K562 (cell line): ENCODE data around the gene PDIA2. TPM values are rescaled to one million over a fixed set of nuclear protein-coding genes. Genes with fewer than 3 reads are reported as not detected.
A peak's percentile ranks its signal among the peaks of the same experiment; 100 is the strongest.

Experiments
- ATAC-seq: fragments of 200-7000 bp; cut with Tn5 transposase; 3 replicates; pipeline ENCODE4 v1.9.1; 2020; ENCODE audit warnings: moderate library complexity
- BruUV-seq: library from RNA; stranded (reverse); fragments of 400-500 nt; replicated peaks from 2 replicates; lab custom pipeline; 2021; lab: Mats Ljungman, UMichigan
- CTCF ChIA-PET: fragments of 300-600 bp; formaldehyde crosslinking; extraction: SDS; loops from one replicate; lab custom pipeline; 2021; ENCODE audit warnings: low intra/inter-chr PET ratio; lab: Yijun Ruan, JAX
- POLR2A ChIA-PET: fragments of 300-600, 350-650 bp; sonication (Branson Sonifier 250); formaldehyde crosslinking; extraction: SDS; loops from one replicate; lab custom pipeline; 2021; ENCODE audit warnings: antibody characterized with exemption, inconsistent platforms; lab: Yijun Ruan, JAX
- DNase-seq, 4 experiments: peaks; one replicate each; pipeline versions ENCODE4 v3.0.0 to v3.0.0-alpha.2; 2011 to 2018; ENCODE audit warnings: low spot score in 3 of 4, mixed read lengths in 3 of 4; ENCODE audit errors: extremely low read depth in 1 of 4
- FAIRE-seq: peaks from 2 replicates; lab custom pipeline; 2011; peaks lifted over from hg19 to GRCh38; lab: Jason Lieb, UNC
- H2AFZ ChIP-seq: 2 replicates; pipeline ENCODE4 v1.6.0; 2011; ENCODE audit warnings: low read depth, low read length, control low read depth, inconsistent platforms
- H3K27ac ChIP-seq: fragments of 200-600 bp; 3 replicates; pipeline ENCODE4 v1.8.0; 2011; ENCODE audit warnings: low read depth, mild to moderate bottlenecking, control low read depth, inconsistent platforms, low read length, moderate library complexity, mixed read lengths; ENCODE audit errors: extremely low read depth
- H3K27me3 ChIP-seq, 2 experiments: fragments of 300-600 bp in 1 of 2; 2 replicates in 1 of 2; 3 replicates in 1 of 2; pipeline versions ENCODE4 v1.6.0 to v1.8.0; 2011; ENCODE audit warnings: inconsistent platforms in 2 of 2, low read length in 2 of 2, mild to moderate bottlenecking in 1 of 2, mixed read lengths in 1 of 2, moderate library complexity in 1 of 2; ENCODE audit not compliant: control insufficient read depth in 2 of 2, insufficient read depth in 2 of 2
- H3K36me3 ChIP-seq: fragments of 300-600 bp; 3 replicates; pipeline ENCODE4 v1.8.0; 2011; ENCODE audit warnings: mild to moderate bottlenecking, low read length, inconsistent platforms; ENCODE audit not compliant: control insufficient read depth, insufficient read depth
- H3K4me1 ChIP-seq, 2 experiments: fragments of 200-600 bp in 1 of 2; replicated peaks in 1 of 2; 2 replicates in 1 of 2; 3 replicates in 1 of 2; pipeline versions ENCODE4 v1.5.1 to v1.8.0; 2011; ENCODE audit warnings: inconsistent platforms in 2 of 2, low read length in 2 of 2, mild to moderate bottlenecking in 1 of 2, mixed read lengths in 1 of 2, moderate library complexity in 1 of 2; ENCODE audit not compliant: control insufficient read depth in 2 of 2, insufficient read depth in 2 of 2
- H3K4me2 ChIP-seq: 2 replicates; pipeline ENCODE4 v1.6.1; 2011; ENCODE audit warnings: low read length, control low read depth, inconsistent platforms, mixed read lengths; ENCODE audit not compliant: insufficient read depth
- H3K4me3 ChIP-seq: fragments of 200-600 bp; sonication (generic), shearing (Covaris generic); 2 replicates; pipeline ENCODE4 v1.5.1; 2016; ENCODE audit warnings: control low read depth, inconsistent platforms
- H3K79me2 ChIP-seq: fragments of 200-600 bp; 3 replicates; pipeline ENCODE4 v1.8.0; 2011; ENCODE audit warnings: low read length, inconsistent platforms; ENCODE audit not compliant: control insufficient read depth, insufficient read depth
- H3K9ac ChIP-seq, 2 experiments: 2 replicates each; pipeline versions ENCODE4 v1.6.0 to v1.6.1; 2011; ENCODE audit warnings: low read depth in 2 of 2, low read length in 2 of 2, control low read depth in 1 of 2, inconsistent platforms in 1 of 2, mild to moderate bottlenecking in 1 of 2, mixed read lengths in 1 of 2; ENCODE audit not compliant: insufficient read depth in 1 of 2
- H3K9me1 ChIP-seq: one replicate; pipeline ENCODE4 v1.6.0; 2011; ENCODE audit warnings: inconsistent platforms, mild to moderate bottlenecking, low read length, moderate library complexity; ENCODE audit not compliant: control insufficient read depth, insufficient read depth
- H3K9me3 ChIP-seq: replicated peaks from 2 replicates; pipeline ENCODE4 v1.5.1; 2011; ENCODE audit warnings: low read depth, low read length, inconsistent platforms; ENCODE audit not compliant: control insufficient read depth, insufficient read depth
- H4K20me1 ChIP-seq: replicated peaks from 2 replicates; pipeline ENCODE4 v1.6.1; 2011; ENCODE audit warnings: low read length, inconsistent platforms, mixed read lengths; ENCODE audit not compliant: control insufficient read depth, insufficient read depth
- BCLAF1 ChIP-seq, 2 experiments: fragments of 450-650 bp in 1 of 2; IDR thresholded peaks; 2 replicates each; pipeline ENCODE4 v1.6.1; 2011 to 2017; ENCODE audit warnings: low read depth in 2 of 2, antibody characterized with exemption in 1 of 2, borderline replicate concordance in 1 of 2, low read length in 1 of 2, mild to moderate bottlenecking in 1 of 2, mixed read lengths in 1 of 2; ENCODE audit not compliant: control insufficient read depth in 1 of 2
- FOXP1 ChIP-seq: sonication (generic); formaldehyde crosslinking; IDR thresholded peaks from 2 replicates; pipeline ENCODE4 v1.8.0; 2022; ENCODE audit warnings: mild to moderate bottlenecking, missing genetic modification reagents
- KLF6 ChIP-seq: fragments of 250-450 bp; sonication (Bioruptor Pico); IDR thresholded peaks from 2 replicates; pipeline ENCODE4 v1.4.0; 2020; ENCODE audit warnings: mild to moderate bottlenecking, moderate library complexity, borderline replicate concordance
- POLR2G ChIP-seq: fragments of 200-400 bp; formaldehyde crosslinking; IDR thresholded peaks from 2 replicates; pipeline ENCODE4 v1.6.1; 2017; ENCODE audit warnings: low read depth, mild to moderate bottlenecking, antibody characterized with exemption, low read length, moderate library complexity
- RBM22 ChIP-seq: fragments of 200-400 bp; formaldehyde crosslinking; IDR thresholded peaks from 2 replicates; pipeline ENCODE4 v1.6.1; 2018; ENCODE audit warnings: low read length, low read depth; ENCODE audit not compliant: poor library complexity, severe bottlenecking
- TARDBP ChIP-seq: fragments of 450-650 bp; IDR thresholded peaks from 2 replicates; pipeline ENCODE4 v1.6.1; 2016
- TRIM24 ChIP-seq, 2 experiments: fragments of 450-650 bp; IDR thresholded peaks; 2 replicates each; pipeline ENCODE4 v1.6.1; 2016
- ZNF324 ChIP-seq: fragments of 250-450 bp; sonication (Bioruptor Pico); IDR thresholded peaks from 2 replicates; pipeline ENCODE4 v1.4.0; 2020; ENCODE audit warnings: mild to moderate bottlenecking
- WGBS: fragments of 100-300 bp; shearing (Covaris generic); methylation state at CpG from one replicate; pipeline ENCODE4 v1.1.6; 2016; ENCODE audit warnings: low coverage, mixed read lengths; ENCODE audit not compliant: insufficient coverage; ENCODE audit errors: missing lambda C conversion rate; 5-methylcytosine and 5-hydroxymethylcytosine counted together
- in situ Hi-C: fragments of 300-500 bp; cut with MboI; formaldehyde crosslinking; loops from 4 replicates; pipeline ENCODE4 v1.15.0; 2018; ENCODE audit warnings: inconsistent platforms, mixed read lengths
- intact Hi-C: fragments of 100-400 bp; cut with micrococcal nuclease; formaldehyde crosslinking; loops from 2 replicates; pipeline ENCODE4 v1.14.2; 2022
- polyA plus RNA-seq, 8 experiments: library from polyadenylated mRNA; depleted of rRNA in 4 of 8; stranded (reverse) in 5 of 8; unstranded in 3 of 8; fragments of >200 nt; fragmentation: Nextera tagmentation in 2 of 8; fragmentation: Illumina TruSeq in 1 of 8; extraction: Ambion mirVana in 2 of 8; extraction: Trizol in 1 of 8; gene quantifications; 2 replicates each; pipeline versions ENCODE4 v1.2.1 to v1.2.3, GENCODE V29; 2011 to 2014; ENCODE audit warnings: inconsistent platforms in 1 of 8, missing spikeins in 1 of 8
- total RNA-seq, 7 experiments: library from RNA; depleted of rRNA in 6 of 7; stranded (reverse); fragments of >200 nt in 6 of 7; fragmentation: Illumina TruSeq in 2 of 7; extraction: Trizol in 2 of 7; gene quantifications; 2 replicates each; pipeline versions ENCODE4 v1.2.1 to v1.2.3, GENCODE V29; 2011 to 2021; ENCODE audit warnings: low replicate concordance in 1 of 7

PDIA2 gene
- total and polyA plus RNA-seq, 9 of the 15 experiments (the other 6 are each of a cell fraction or from before 2014, with no cell fraction given) = 0.13 to 0.92 (median 0.23) TPM; not detected in 4

DNA sequence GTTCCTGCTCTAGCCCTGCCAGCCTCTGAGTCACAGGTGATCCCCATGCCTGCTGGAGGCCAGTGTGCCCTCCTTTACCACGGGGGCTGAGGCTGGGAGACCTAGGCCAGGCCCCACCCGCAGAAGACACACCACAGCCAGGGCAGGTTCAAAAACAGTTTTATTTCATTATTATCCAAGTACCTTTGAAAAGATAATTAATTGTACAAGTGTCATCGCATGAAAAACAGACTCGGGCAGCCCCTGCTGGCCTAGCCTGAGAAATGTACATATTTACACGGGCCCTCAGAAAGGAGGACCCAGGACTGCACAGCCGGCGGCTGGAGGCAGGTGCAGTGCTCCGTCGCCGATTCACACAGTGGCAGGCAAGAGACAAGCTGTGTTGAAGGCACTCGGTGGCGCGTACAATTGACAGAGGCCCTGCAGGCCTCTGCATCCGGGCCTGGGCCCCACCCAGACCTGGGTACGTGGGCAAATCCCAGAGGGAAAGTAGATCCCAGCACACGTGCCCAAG, 4.4 kb downstream of the PDIA2 start (continued):
- no peak for TF ChIP-seq BCLAF1 (IDR thresholded peaks at IDR 0.05; ENCODE audit: borderline replicate concordance in 1 of 2, control insufficient read depth in 1 of 2, low read depth in 2 of 2, low read length in 1 of 2)
- no peak for TF ChIP-seq FOXP1 (CRISPR knock-in tag)

DNA sequence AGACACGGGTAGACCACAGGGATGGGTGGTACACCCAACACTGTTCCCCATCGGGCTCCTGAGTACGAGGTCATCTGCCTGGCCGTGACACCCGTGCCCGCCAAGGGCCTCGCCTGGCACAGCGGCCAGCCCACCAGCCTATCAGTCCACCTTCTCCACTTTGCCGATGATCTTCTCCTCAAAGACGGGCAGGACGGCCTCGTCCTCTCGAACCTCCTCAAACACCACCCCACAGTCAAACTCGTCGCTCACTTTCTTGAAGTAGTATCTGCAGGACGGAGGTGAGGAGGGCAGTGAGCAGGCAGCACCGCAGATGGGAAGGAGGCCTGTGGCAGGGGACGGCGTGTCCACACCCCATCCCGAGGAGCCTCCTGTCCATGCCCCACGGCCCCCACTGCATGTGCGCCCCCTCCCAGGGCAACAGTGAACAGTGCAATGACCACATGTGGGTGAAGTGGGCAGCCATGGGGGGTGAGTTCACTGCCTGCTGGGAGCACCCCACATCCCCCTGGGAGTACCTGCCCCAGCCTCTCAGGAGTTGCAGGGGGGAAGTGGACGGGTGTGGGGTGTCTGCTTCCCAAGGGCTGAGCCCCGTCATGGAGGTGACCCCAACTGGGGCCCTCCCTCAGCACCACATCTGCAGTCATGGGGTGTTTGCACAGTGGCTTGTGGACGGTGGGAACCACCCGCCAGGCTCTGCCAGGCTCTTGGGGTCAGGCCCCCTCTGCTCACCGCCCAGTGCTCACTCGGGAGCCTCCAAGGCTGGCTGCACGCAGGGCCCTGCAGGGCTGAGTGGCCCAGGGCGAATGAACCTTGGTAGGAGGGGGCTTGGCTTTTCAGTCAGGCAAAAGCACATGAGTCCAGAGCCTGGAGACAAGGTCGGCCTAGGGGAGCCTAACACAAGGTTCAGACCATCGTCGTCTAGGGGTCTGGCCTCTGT, 5.3 kb downstream of the PDIA2 start:
- no peaks in the 10 kb centered on the region for H3K9me1 ChIP-seq
- DNase-seq (no peak), ATAC-seq (no peak), FAIRE-seq (no peak)
- no peak overlapping the region; a peak in 1 of 4 replicates for H3K9ac ChIP-seq
- ChIA-PET CTCF (no interaction called here), POLR2A (no interaction called here)
- in situ Hi-C loops = no loop called here
- no peaks in the 10 kb centered on the region for H4K20me1 ChIP-seq
- H3K36me3 ChIP-seq = peaks cover 66% of the 10 kb centered on the region; the same call in 1 of the 3 replicates
- no peak for TF ChIP-seq TRIM24 (IDR thresholded peaks at IDR 0.05)
- peak; percentile 57 for TF ChIP-seq RBM22
- no peak for TF ChIP-seq KLF6
- TF ChIP-seq ZNF324 (CRISPR knock-in tag) = no peak
- no peak for TF ChIP-seq TARDBP
- peak; percentile 56 for TF ChIP-seq POLR2G
- no peak overlapping the region for H2AFZ ChIP-seq
- no peaks in the 10 kb centered on the region for H3K27me3 ChIP-seq
- H3K4me2 ChIP-seq = no peak overlapping the region
- intact Hi-C loops = no loop called here
- H3K4me3 ChIP-seq = no peak overlapping the region
- no TSS peak for BruUV-seq
- no peaks in the 10 kb centered on the region for H3K9me3 ChIP-seq
- 95% methylated on average over 31 of the region's 33 CpGs for WGBS
- no peaks in the 10 kb centered on the region for H3K79me2 ChIP-seq
- no peak overlapping the region for H3K27ac ChIP-seq
- H3K4me1 ChIP-seq = peaks cover 0 to 42% of the 10 kb centered on the region in 2 experiments; a peak in 2 of 5 replicates
